SU-DHL-6 (cell line): ENCODE data around the gene MOB3B.

ENCODE experiments used
- H2AFZ ChIP-seq: fragments of 200-600 bp; sonication (generic); 2 replicates; pipeline ENCODE4 v1.6.1; 2014; ENCODE audit warnings: low read depth, mild to moderate bottlenecking, moderate library complexity, mixed read lengths, antibody characterized with exemption, low read length; ENCODE audit not compliant: severe bottlenecking
- H3F3A ChIP-seq: fragments of 200-600 bp; shearing (Covaris generic); 2 replicates; pipeline ENCODE4 v1.6.0; 2016; ENCODE audit warnings: antibody characterized with exemption, mild to moderate bottlenecking; ENCODE audit not compliant: insufficient read depth
- H3K27ac ChIP-seq: fragments of 200-600 bp; sonication (generic); 2 replicates; pipeline ENCODE4 v1.5.1; 2016; ENCODE audit warnings: low read depth, mild to moderate bottlenecking, low read length, moderate library complexity, mixed read lengths
- H3K27me3 ChIP-seq: fragments of 200-600 bp; sonication (generic), shearing (Covaris generic); 2 replicates; pipeline ENCODE4 v1.6.0; 2014; ENCODE audit warnings: mild to moderate bottlenecking, low read length
- H3K36me3 ChIP-seq: fragments of 200-600 bp; sonication (generic); 2 replicates; pipeline ENCODE4 v1.6.1; 2014; ENCODE audit warnings: mild to moderate bottlenecking, low read length, mixed read lengths
- H3K4me2 ChIP-seq: fragments of 300-600, 200-600 bp; shearing (Covaris generic), sonication (generic); 2 replicates; pipeline ENCODE4 v1.6.0; 2014; ENCODE audit warnings: low read length, low read depth, mild to moderate bottlenecking; ENCODE audit not compliant: poor library complexity, severe bottlenecking
- H3K4me3 ChIP-seq: fragments of 200-600 bp; sonication (generic); 2 replicates; pipeline ENCODE4 v1.5.1; 2014; ENCODE audit warnings: antibody characterized with exemption, low read length, mild to moderate bottlenecking, mixed read lengths; ENCODE audit not compliant: insufficient read depth, poor library complexity, severe bottlenecking
- H3K79me2 ChIP-seq: fragments of 200-600 bp; sonication (generic); 2 replicates; pipeline ENCODE4 v1.6.1; 2014; ENCODE audit warnings: mild to moderate bottlenecking, low read length, moderate library complexity; ENCODE audit not compliant: insufficient read depth
- H3K9ac ChIP-seq: fragments of 200-600 bp; sonication (generic); 2 replicates; pipeline ENCODE4 v1.7.0; 2014; ENCODE audit warnings: mild to moderate bottlenecking, low read length
- H3K9me2 ChIP-seq: fragments of 200-600 bp; sonication (generic); replicated peaks from 2 replicates; pipeline ENCODE4 v1.6.1; 2014; ENCODE audit warnings: low read length; ENCODE audit not compliant: insufficient read depth
- H3K9me3 ChIP-seq: fragments of 200-600 bp; sonication (generic); 2 replicates; pipeline ENCODE4 v1.6.1; 2014; ENCODE audit warnings: low read length, mixed read lengths; ENCODE audit not compliant: insufficient read depth
- H4K20me1 ChIP-seq: fragments of 200-600 bp; sonication (generic); 2 replicates; pipeline ENCODE4 v1.6.1; 2014; ENCODE audit warnings: low read depth, mild to moderate bottlenecking, antibody characterized with exemption, low read length, moderate library complexity, mixed read lengths
- EZH2phosphoT487 ChIP-seq: fragments of 200-600 bp; sonication (generic), shearing (Covaris generic); conservative IDR thresholded peaks from 2 replicates; pipeline ENCODE4 v1.6.1; 2018; ENCODE audit warnings: mild to moderate bottlenecking, antibody characterized with exemption, low read length, moderate library complexity, mixed read lengths
- TF ChIP-seq, protein P1 (sequence below): fragments of 200-600 bp; sonication (generic); IDR thresholded peaks from one replicate; pipeline ENCODE4 v1.5.1; 2017; ENCODE audit warnings: antibody characterized with exemption, mild to moderate bottlenecking, low read length, moderate library complexity; ENCODE audit not compliant: insufficient read depth, poor library complexity, severe bottlenecking

MOB3B gene

DNA sequence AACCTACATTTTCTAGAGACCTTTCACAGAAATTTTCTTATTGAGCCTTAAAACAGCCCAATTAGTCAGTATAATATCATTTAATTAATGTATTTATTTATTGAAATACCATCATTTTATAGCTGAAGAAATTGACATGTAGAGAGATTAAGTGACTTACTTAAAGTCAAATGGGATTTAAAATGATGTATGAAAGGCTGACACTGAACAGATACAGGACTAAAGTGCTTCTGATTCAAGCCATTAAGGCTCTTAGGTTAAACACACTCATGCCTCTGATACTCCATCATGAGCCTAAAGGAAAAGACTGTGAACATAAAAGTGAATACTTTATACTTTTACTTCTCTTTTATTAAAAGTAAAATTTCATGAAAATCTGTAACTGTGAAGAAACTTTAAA lies 30.8 kb upstream of the MOB3B start:
- no peaks in the 10 kb centered on the region for H3F3A ChIP-seq

DNA sequence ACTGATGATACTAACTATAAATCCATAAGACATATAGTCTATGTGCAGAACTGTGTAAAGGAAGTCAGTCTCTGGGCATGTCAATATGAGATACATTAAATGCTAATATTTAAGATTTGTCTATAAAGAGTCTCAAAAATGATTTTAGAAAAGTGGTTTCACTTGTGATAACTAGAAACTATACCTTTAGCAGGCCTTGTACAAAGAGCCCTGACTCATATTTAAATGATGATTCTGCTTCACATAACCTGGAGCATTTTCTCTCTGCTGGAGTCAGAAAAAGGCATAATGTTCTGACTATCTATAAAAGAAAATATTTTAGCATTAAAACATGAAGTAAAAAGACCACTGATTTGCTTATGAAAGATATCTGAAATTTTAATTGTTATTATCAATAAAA lies 28.7 kb upstream of the MOB3B start:
- Histone ChIP-seq H3K27ac (no peak overlapping the region), H3K4me3 (no peak overlapping the region), H3F3A (no peaks in the 10 kb centered on the region), H4K20me1 (no peaks in the 10 kb centered on the region), H3K79me2 (no peaks in the 10 kb centered on the region), H3K27me3 (no peaks in the 10 kb centered on the region), H3K9me2 (no peaks in the 10 kb centered on the region), H3K9ac (no peak overlapping the region), H3K36me3 (peaks cover 15% of the 10 kb centered on the region; the same call in 1 of the 2 replicates), H3K4me2 (no peak overlapping the region), H2AFZ (no peak overlapping the region), H3K9me3 (no peaks in the 10 kb centered on the region)
- TF ChIP-seq, protein P1, sequence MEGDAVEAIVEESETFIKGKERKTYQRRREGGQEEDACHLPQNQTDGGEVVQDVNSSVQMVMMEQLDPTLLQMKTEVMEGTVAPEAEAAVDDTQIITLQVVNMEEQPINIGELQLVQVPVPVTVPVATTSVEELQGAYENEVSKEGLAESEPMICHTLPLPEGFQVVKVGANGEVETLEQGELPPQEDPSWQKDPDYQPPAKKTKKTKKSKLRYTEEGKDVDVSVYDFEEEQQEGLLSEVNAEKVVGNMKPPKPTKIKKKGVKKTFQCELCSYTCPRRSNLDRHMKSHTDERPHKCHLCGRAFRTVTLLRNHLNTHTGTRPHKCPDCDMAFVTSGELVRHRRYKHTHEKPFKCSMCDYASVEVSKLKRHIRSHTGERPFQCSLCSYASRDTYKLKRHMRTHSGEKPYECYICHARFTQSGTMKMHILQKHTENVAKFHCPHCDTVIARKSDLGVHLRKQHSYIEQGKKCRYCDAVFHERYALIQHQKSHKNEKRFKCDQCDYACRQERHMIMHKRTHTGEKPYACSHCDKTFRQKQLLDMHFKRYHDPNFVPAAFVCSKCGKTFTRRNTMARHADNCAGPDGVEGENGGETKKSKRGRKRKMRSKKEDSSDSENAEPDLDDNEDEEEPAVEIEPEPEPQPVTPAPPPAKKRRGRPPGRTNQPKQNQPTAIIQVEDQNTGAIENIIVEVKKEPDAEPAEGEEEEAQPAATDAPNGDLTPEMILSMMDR, result no peak
- TF ChIP-seq EZH2phosphoT487, result no peak

More for the DNA sequence above, 30.8 kb upstream of the MOB3B start:
- Histone ChIP-seq H3K27me3 (no peaks in the 10 kb centered on the region), H3K36me3 (peaks cover 20% of the 10 kb centered on the region; the same call in 1 of the 2 replicates), H3K27ac (no peak overlapping the region), H3K9me3 (no peaks in the 10 kb centered on the region), H4K20me1 (no peaks in the 10 kb centered on the region), H2AFZ (no peak overlapping the region), H3K4me3 (no peak overlapping the region), H3K9ac (no peak overlapping the region), H3K79me2 (no peaks in the 10 kb centered on the region), H3K9me2 (no peaks in the 10 kb centered on the region), H3K4me2 (no peak overlapping the region)
- TF ChIP-seq, protein P1, result no peak
- no peak for TF ChIP-seq EZH2phosphoT487

DNA sequence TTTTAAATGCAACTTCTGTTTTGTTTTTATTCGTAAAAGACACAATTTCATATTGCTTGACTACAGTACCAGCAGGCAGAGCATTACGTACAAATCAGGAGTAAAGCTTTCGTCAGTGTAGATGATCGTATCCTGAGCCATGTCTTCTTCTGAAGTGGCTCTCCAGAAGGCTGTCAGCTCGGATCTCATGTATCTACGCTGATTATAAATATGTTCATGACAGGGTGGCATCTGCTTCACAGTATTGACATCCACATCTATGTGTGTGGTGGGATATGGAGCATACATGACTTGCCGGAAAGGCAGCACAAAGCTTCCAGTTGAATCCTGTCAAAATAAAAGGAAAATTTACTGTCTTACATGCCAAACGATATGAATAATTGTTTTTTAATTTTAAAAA lies 26.9 kb upstream of the MOB3B start:
- H3K9ac ChIP-seq, result no peak overlapping the region
- H2AFZ ChIP-seq, result no peak overlapping the region
- H3K4me3 ChIP-seq, result no peak overlapping the region
- no peak overlapping the region for H3K4me2 ChIP-seq
- no peak for TF ChIP-seq EZH2phosphoT487
- TF ChIP-seq, protein P1, result no peak
- H3K9me2 ChIP-seq, result no peaks in the 10 kb centered on the region
- H3K27me3 ChIP-seq, result no peaks in the 10 kb centered on the region
- H3K36me3 ChIP-seq, result peaks cover 15% of the 10 kb centered on the region; the same call in 1 of the 2 replicates
- H3F3A ChIP-seq, result no peaks in the 10 kb centered on the region
- H3K9me3 ChIP-seq, result no peaks in the 10 kb centered on the region
- no peak overlapping the region for H3K27ac ChIP-seq
- H3K79me2 ChIP-seq, result no peaks in the 10 kb centered on the region
- no peaks in the 10 kb centered on the region for H4K20me1 ChIP-seq
